Measurements from ENCODE around the gene SLAMF6.
A peak's percentile ranks its signal among the peaks of the same experiment; 100 is the strongest.

SLAMF6 gene

DNA sequence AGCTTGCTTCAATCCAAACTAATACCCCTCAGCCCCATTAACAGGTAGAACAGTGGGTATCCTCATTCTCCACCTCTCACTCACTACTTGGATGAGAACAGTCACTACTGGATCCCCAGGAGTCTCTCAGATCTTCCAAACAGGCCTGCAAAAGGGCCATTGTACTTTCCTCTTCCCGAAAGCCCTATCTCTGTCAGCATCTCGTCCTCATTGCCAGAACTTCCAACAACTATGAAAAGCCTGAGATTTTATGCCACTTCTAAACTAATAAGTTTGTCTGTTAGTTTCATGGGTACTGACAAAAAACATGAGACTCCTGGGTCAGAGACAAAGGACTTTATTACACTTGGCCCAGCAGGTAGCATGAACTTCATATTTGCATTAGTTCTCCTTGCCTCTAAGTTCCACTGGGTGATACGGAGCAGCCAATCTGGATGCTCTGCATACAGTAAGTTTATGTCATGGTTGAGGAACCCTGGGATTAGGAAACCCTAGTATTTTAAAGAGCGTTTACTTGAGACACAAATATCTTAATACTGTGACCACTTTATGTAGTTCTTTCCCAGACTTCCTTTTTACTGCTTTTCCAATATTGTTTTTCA, 84.6 kb downstream of the SLAMF6 start:
- Histone ChIP-seq H3K23ac (ENCODE audit: low read length in 2 of 2) (no peak overlapping the region), H2AK5ac (ENCODE audit: low read length, severe bottlenecking) (no peak overlapping the region), H2BK5ac (ENCODE audit: low read depth, low read length, poor library complexity, severe bottlenecking) (no peak overlapping the region), H3K4me1 (ENCODE audit: control insufficient read depth, insufficient read depth, low read depth, low read length) (no peaks in the 10 kb centered on the region), H3K27ac (ENCODE audit: low read length, poor library complexity, severe bottlenecking) (no peak overlapping the region), H3K27me3 (ENCODE audit: control insufficient read depth in 1 of 2, insufficient read depth in 1 of 2, low read length in 2 of 2) (peaks cover 0 to 10% of the 10 kb centered on the region in 2 experiments), H2AFZ (ENCODE audit: low read depth, low read length) (no peak overlapping the region), H4K91ac (ENCODE audit: low read length) (no peak overlapping the region), H3K4me3 (ENCODE audit: insufficient read depth in 1 of 2, low read depth in 1 of 2, low read length in 2 of 2) (no peak overlapping the region), H3K9me3 (ENCODE audit: control insufficient read depth, low read length) (no peaks in the 10 kb centered on the region), H3K9ac (ENCODE audit: low read length) (peak overlapping the region; percentile 33), H3K4me2 (ENCODE audit: low read length, poor library complexity, severe bottlenecking) (no peak overlapping the region), H2BK12ac (ENCODE audit: low read length in 2 of 2) (no peak overlapping the region), H4K8ac (ENCODE audit: low read length) (no peak overlapping the region), H3K14ac (ENCODE audit: low read length in 2 of 2) (no peak overlapping the region), H3K36me3 (ENCODE audit: control insufficient read depth in 1 of 2, insufficient read depth in 2 of 2, low read depth in 1 of 2, low read length in 2 of 2) (no peaks in the 10 kb centered on the region), H3K18ac (ENCODE audit: low read depth in 1 of 2, low read length in 2 of 2) (no peak overlapping the region), H2BK120ac (ENCODE audit: low read depth, low read length) (no peak overlapping the region), H3K4ac (ENCODE audit: low read depth in 1 of 2, low read length in 2 of 2) (no peak overlapping the region), H2BK15ac (ENCODE audit: low read depth, poor library complexity, severe bottlenecking) (no peak overlapping the region), H3K79me1 (replicated peaks; ENCODE audit: low read length, poor library complexity, severe bottlenecking) (no peaks in the 10 kb centered on the region)
- DNase-seq: no peak
- WGBS: 87% methylated on average over 3 of the region's 4 CpGs

DNA sequence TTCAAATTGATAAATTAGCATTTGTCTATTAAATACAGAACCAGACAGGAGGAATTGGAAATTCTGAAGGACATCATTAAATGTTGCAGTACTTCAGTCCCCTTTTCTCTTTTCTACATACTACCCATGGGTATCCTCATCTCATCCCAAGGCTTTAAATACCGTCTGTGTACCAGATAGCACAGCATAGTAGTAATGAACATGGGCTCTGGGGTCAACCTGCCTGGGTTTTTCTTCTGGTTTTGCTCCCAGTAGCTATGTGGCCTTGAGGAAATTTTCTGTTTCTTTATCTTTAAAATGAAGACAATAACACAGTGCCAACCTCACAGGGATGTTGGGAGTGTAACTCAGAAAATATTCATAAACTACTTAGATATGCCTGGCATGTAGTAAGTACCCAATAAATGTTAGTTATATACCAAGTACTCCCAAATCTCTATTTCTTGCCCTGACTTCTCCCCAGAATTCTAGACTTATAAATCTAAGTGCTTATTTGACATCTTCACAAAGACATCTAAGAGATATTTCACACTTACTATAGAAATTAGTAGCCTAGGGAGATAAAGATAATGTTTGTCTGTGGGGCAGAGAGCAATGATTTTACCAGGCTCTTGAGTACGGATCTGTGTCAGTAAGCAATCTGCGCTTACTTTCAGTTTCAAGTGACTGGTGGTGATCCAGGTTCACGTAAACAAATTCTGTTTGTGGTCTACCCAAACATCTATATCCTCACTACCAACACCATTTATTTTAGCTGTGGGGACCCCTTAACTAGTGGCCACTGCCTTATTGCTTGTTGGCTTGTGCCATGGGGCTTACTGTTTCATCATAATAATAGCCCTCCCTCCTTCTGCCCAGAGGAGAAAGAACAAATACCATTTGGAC, 85.4 kb downstream of the SLAMF6 start:
- Histone ChIP-seq H2BK120ac (ENCODE audit: low read depth, low read length) (no peak overlapping the region), H3K23ac (ENCODE audit: low read length in 2 of 2) (no peak overlapping the region), H2AK5ac (ENCODE audit: low read length, severe bottlenecking) (no peak overlapping the region), H3K4me3 (ENCODE audit: insufficient read depth in 1 of 2, low read depth in 1 of 2, low read length in 2 of 2) (no peak overlapping the region), H2BK12ac (ENCODE audit: low read length in 2 of 2) (no peak overlapping the region), H2BK5ac (ENCODE audit: low read depth, low read length, poor library complexity, severe bottlenecking) (no peak overlapping the region), H2AFZ (ENCODE audit: low read depth, low read length) (no peak overlapping the region), H3K79me1 (replicated peaks; ENCODE audit: low read length, poor library complexity, severe bottlenecking) (no peaks in the 10 kb centered on the region), H3K18ac (ENCODE audit: low read depth in 1 of 2, low read length in 2 of 2) (no peak overlapping the region), H3K4me2 (ENCODE audit: low read length, poor library complexity, severe bottlenecking) (no peak overlapping the region), H4K91ac (ENCODE audit: low read length) (no peak overlapping the region), H3K4ac (ENCODE audit: low read depth in 1 of 2, low read length in 2 of 2) (no peak overlapping the region), H4K8ac (ENCODE audit: low read length) (no peak overlapping the region), H3K36me3 (ENCODE audit: control insufficient read depth in 1 of 2, insufficient read depth in 2 of 2, low read depth in 1 of 2, low read length in 2 of 2) (no peaks in the 10 kb centered on the region), H3K27me3 (ENCODE audit: control insufficient read depth in 1 of 2, insufficient read depth in 1 of 2, low read length in 2 of 2) (peaks cover 0 to 10% of the 10 kb centered on the region in 2 experiments), H3K14ac (ENCODE audit: low read length in 2 of 2) (peak overlapping the region in 1 of 2 experiments; percentile 55), H3K9ac (ENCODE audit: low read length) (peak overlapping the region; percentile 33), H3K27ac (ENCODE audit: low read length, poor library complexity, severe bottlenecking) (no peak overlapping the region), H3K4me1 (ENCODE audit: control insufficient read depth, insufficient read depth, low read depth, low read length) (no peaks in the 10 kb centered on the region), H2BK15ac (ENCODE audit: low read depth, poor library complexity, severe bottlenecking) (no peak overlapping the region), H3K9me3 (ENCODE audit: control insufficient read depth, low read length) (no peaks in the 10 kb centered on the region)
- WGBS: 75% methylated on average over 4 of the region's 4 CpGs
- peak; percentile 35 for DNase-seq

DNA sequence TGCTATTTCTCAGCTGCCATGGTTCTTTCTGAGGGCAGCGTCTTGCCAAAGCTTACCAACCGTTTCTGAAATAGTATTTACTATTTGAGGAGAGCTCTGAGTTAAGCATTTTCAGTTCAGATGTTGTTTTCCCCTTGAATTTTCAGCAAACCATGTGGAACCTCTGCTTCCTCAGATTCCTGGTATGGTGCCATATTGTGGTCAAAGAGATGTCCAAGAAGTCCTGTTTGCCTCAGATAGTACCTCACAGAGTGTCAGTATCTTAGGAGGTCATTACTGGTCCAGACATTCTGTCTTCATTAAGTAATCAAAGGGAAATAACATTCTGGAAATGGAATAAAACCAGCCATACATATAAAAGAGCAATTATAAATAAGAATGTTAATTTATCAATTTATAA, 86.1 kb downstream of the SLAMF6 start:
- Histone ChIP-seq H2BK120ac (ENCODE audit: low read depth, low read length) (no peak overlapping the region), H3K4me3 (ENCODE audit: insufficient read depth in 1 of 2, low read depth in 1 of 2, low read length in 2 of 2) (no peak overlapping the region), H4K91ac (ENCODE audit: low read length) (no peak overlapping the region), H3K23ac (ENCODE audit: low read length in 2 of 2) (no peak overlapping the region), H2BK5ac (ENCODE audit: low read depth, low read length, poor library complexity, severe bottlenecking) (no peak overlapping the region), H2BK15ac (ENCODE audit: low read depth, poor library complexity, severe bottlenecking) (no peak overlapping the region), H2BK12ac (ENCODE audit: low read length in 2 of 2) (no peak overlapping the region), H4K8ac (ENCODE audit: low read length) (no peak overlapping the region), H3K4ac (ENCODE audit: low read depth in 1 of 2, low read length in 2 of 2) (no peak overlapping the region), H3K4me1 (ENCODE audit: control insufficient read depth, insufficient read depth, low read depth, low read length) (no peaks in the 10 kb centered on the region), H3K9ac (ENCODE audit: low read length) (no peak overlapping the region), H2AFZ (ENCODE audit: low read depth, low read length) (no peak overlapping the region), H3K18ac (ENCODE audit: low read depth in 1 of 2, low read length in 2 of 2) (no peak overlapping the region), H3K27me3 (ENCODE audit: control insufficient read depth in 1 of 2, insufficient read depth in 1 of 2, low read length in 2 of 2) (peaks cover 0 to 10% of the 10 kb centered on the region in 2 experiments), H3K9me3 (ENCODE audit: control insufficient read depth, low read length) (no peaks in the 10 kb centered on the region), H3K27ac (ENCODE audit: low read length, poor library complexity, severe bottlenecking) (no peak overlapping the region), H3K14ac (ENCODE audit: low read length in 2 of 2) (no peak overlapping the region), H3K4me2 (ENCODE audit: low read length, poor library complexity, severe bottlenecking) (no peak overlapping the region), H3K36me3 (ENCODE audit: control insufficient read depth in 1 of 2, insufficient read depth in 2 of 2, low read depth in 1 of 2, low read length in 2 of 2) (no peaks in the 10 kb centered on the region), H2AK5ac (ENCODE audit: low read length, severe bottlenecking) (no peak overlapping the region), H3K79me1 (replicated peaks; ENCODE audit: low read length, poor library complexity, severe bottlenecking) (no peaks in the 10 kb centered on the region)
- 95% methylated on average over 2 of the region's 2 CpGs for WGBS
- DNase-seq: no peak

All from mesenchymal stem cell (in vitro differentiated cells and primary cell).